Lung (tissue), 12 donors: ENCODE measurements around the gene BAHD1. TPM values are rescaled to one million over a fixed set of nuclear protein-coding genes. Genes with fewer than 3 reads are reported as not detected.

ENCODE experiments used
- ATAC-seq: fragments of 200-7000 bp; cut with Tn5 transposase; one replicate; pipeline ENCODE4 v1.9.1; 2020; ENCODE audit warnings: moderate number of reproducible peaks; ENCODE audit not compliant: insufficient read depth, low FRiP score
- DNase-seq, 3 donors: peaks; one replicate each; pipeline ENCODE4 v3.0.0-alpha.2; 2013 to 2017
- H3K27ac ChIP-seq, 2 donors: one replicate each; pipeline ENCODE4 v1.5.1; 2013; ENCODE audit warnings: mild to moderate bottlenecking in 2 of 2, moderate library complexity in 2 of 2, control low read depth in 1 of 2, inconsistent platforms in 1 of 2, low read depth in 1 of 2, low read length in 1 of 2
- H3K27me3 ChIP-seq, 3 donors: one replicate each; pipeline ENCODE4 v1.5.1; 2013; ENCODE audit warnings: low read length in 2 of 3; ENCODE audit not compliant: control insufficient read depth in 3 of 3, insufficient read depth in 3 of 3
- H3K36me3 ChIP-seq, 4 donors: one replicate each; pipeline ENCODE4 v1.5.1; 2013; ENCODE audit warnings: low read length in 4 of 4, mild to moderate bottlenecking in 1 of 4, moderate library complexity in 1 of 4; ENCODE audit not compliant: control insufficient read depth in 4 of 4, insufficient read depth in 4 of 4
- H3K4me1 ChIP-seq, 5 donors: one replicate each; pipeline ENCODE4 v1.5.1; 2013; ENCODE audit warnings: low read length in 5 of 5, mild to moderate bottlenecking in 2 of 5, moderate library complexity in 1 of 5; ENCODE audit not compliant: control insufficient read depth in 5 of 5, insufficient read depth in 5 of 5
- H3K4me3 ChIP-seq: one replicate; pipeline ENCODE4 v1.5.1; 2013; ENCODE audit warnings: mild to moderate bottlenecking, control low read depth, moderate library complexity
- H3K9ac ChIP-seq, 2 donors: one replicate each; pipeline ENCODE4 v1.5.1; 2013; ENCODE audit warnings: low read length in 2 of 2, control low read depth in 1 of 2; ENCODE audit not compliant: insufficient read depth in 1 of 2
- H3K9me3 ChIP-seq, 4 donors: one replicate each; pipeline ENCODE4 v1.5.1; 2013; ENCODE audit warnings: low read length in 3 of 4, mild to moderate bottlenecking in 1 of 4, moderate library complexity in 1 of 4; ENCODE audit not compliant: control insufficient read depth in 4 of 4, insufficient read depth in 3 of 4
- WGBS, 2 donors: extraction: QIAGEN DNeasy Blood & Tissue Kit; methylation state at CpG; one replicate each; pipeline ENCODE4 v1.1.7; 2013; 5-methylcytosine and 5-hydroxymethylcytosine counted together
- polyA plus RNA-seq, 2 donors: library from polyadenylated mRNA; stranded (reverse); fragments of 200-250 nt; gene quantifications; one replicate each; pipeline ENCODE4 v1.2.1, GENCODE V29; 2013
- total RNA-seq, 2 donors: library from RNA; depleted of rRNA in 1 of 2; stranded (reverse); fragments of >200 nt in 1 of 2; gene quantifications; one replicate each; pipeline ENCODE4 v1.2.1, GENCODE V29; 2014 to 2021
- TF ChIP-seq, protein P1 (sequence below): IDR thresholded peaks from 2 replicates; pipeline ENCODE4 v1.5.1; 2012; ENCODE audit warnings: mild to moderate bottlenecking; ENCODE audit errors: control extremely low read depth, extremely low read depth
- donor health status: control.
- donor health status: control.
- donor health status: Bipolar disorder and iron deficiency.
- donor health status: healthy.
- donor health status: DM: yes; HTN: yes; CAD: no.

BAHD1 gene
- total and polyA plus RNA-seq, 4 donors: 11.3 to 28.1 (median 13.7) TPM

DNA sequence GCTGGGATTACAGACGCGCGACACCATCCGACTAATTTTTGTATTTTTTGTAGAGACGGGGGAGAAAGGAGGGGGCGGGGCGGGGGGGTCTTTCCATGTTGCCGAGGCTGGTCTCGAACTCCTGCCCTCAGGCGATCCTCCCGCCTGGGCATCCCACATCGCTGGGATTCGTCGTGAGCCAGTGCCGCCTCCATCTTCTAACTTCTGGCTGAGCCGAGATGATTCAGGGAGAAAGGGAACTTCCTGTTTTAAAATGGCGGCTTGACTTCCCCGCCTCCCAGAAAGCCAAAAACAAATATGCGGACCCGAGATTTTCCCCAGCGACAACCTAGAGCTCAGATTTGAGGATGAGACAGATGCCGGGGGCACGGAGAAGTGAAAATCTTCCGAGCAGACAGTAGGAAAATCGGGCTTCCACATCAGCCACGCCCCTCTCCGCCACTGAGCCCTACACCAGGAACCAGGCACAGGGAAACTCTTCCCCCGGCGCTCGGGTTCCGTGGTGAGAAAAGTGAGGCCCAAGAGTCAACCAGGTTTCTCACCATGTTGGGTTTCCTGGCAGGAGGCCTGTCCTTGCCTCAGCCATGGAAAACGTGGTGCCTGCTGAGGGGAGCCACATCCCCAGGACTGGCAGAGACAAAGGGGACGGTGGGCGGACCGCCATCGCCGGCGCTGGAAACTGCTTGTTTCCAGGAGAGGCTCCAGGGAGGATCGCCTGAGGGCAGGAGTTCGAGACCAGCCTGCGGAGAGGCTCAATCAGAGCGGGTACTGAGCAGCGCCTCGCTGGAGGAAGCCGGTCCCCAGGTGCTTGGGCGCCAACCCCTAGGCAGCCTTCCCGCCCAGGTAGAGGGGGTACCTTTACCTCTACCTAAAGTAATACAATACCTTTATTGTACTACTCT is 48.8 kb downstream of the BAHD1 start:
- TF ChIP-seq, protein P1, sequence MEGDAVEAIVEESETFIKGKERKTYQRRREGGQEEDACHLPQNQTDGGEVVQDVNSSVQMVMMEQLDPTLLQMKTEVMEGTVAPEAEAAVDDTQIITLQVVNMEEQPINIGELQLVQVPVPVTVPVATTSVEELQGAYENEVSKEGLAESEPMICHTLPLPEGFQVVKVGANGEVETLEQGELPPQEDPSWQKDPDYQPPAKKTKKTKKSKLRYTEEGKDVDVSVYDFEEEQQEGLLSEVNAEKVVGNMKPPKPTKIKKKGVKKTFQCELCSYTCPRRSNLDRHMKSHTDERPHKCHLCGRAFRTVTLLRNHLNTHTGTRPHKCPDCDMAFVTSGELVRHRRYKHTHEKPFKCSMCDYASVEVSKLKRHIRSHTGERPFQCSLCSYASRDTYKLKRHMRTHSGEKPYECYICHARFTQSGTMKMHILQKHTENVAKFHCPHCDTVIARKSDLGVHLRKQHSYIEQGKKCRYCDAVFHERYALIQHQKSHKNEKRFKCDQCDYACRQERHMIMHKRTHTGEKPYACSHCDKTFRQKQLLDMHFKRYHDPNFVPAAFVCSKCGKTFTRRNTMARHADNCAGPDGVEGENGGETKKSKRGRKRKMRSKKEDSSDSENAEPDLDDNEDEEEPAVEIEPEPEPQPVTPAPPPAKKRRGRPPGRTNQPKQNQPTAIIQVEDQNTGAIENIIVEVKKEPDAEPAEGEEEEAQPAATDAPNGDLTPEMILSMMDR: no peak

GRCh38 chr15:40493089-40493840 is 52.5 kb downstream of the BAHD1 start:
- no peak for DNase-seq
- TF ChIP-seq, protein P1: no peak
- no peak overlapping the region for H3K27ac ChIP-seq
- no peaks in the 10 kb centered on the region for H3K9me3 ChIP-seq
- no peak overlapping the region for H3K4me3 ChIP-seq
- no peaks in the 10 kb centered on the region for H3K36me3 ChIP-seq
- no peak overlapping the region for H3K9ac ChIP-seq
- peak; percentile 47 for ATAC-seq
- no peaks in the 10 kb centered on the region for H3K27me3 ChIP-seq
- 67 to 70% methylated on average over 8 of the region's 8 CpGs for whole genome bisulfite sequencing, 2 donors
- H3K4me1 ChIP-seq: no peaks in the 10 kb centered on the region

More for the DNA sequence above, 48.8 kb downstream of the BAHD1 start:
- H3K4me1 ChIP-seq: no peaks in the 10 kb centered on the region
- H3K27ac ChIP-seq: no peak overlapping the region
- H3K9me3 ChIP-seq: no peaks in the 10 kb centered on the region
- H3K36me3 ChIP-seq: no peaks in the 10 kb centered on the region
- H3K9ac ChIP-seq: no peak overlapping the region
- WGBS, 2 donors: 86 to 91% methylated on average over 47 of the region's 47 CpGs
- ATAC-seq (no peak), DNase-seq (no peak)
- no peak overlapping the region for H3K4me3 ChIP-seq
- H3K27me3 ChIP-seq: no peaks in the 10 kb centered on the region

- ATAC-seq (no peak), DNase-seq (no peak)
- Histone ChIP-seq H3K4me1 (no peaks in the 10 kb centered on the region), H3K27ac (no peak overlapping the region), H3K27me3 (peaks cover 0 to 7% (median 4%) of the 10 kb centered on the region in 3 donors), H3K9ac (no peak overlapping the region), H3K9me3 (no peaks in the 10 kb centered on the region), H3K36me3 (no peaks in the 10 kb centered on the region), H3K4me3 (no peak overlapping the region)
- 89 to 93% methylated on average over 2 of the region's 2 CpGs for WGBS, 2 donors
- TF ChIP-seq, protein P1: no peak
Measured at GRCh38 chr15:40495516-40495915, 54.8 kb downstream of the BAHD1 start.
